Hepatocyte (in vitro differentiated cells): ENCODE measurements around the gene PRKCZ. TPM values are rescaled to one million over a fixed set of nuclear protein-coding genes. Genes with fewer than 3 reads are reported as not detected.

ENCODE experiments used
- DNase-seq: peaks from one replicate; pipeline ENCODE4 v3.0.0-alpha.2; 2016; ENCODE audit warnings: low spot score
- H2AFZ ChIP-seq: fragments of 200-600 bp; sonication (generic); 2 replicates; pipeline ENCODE4 v1.6.0; 2016; ENCODE audit warnings: antibody characterized with exemption, mild to moderate bottlenecking
- H3K27ac ChIP-seq: fragments of 200-600 bp; sonication (generic); 2 replicates; pipeline ENCODE4 v1.5.1; 2016; ENCODE audit warnings: mild to moderate bottlenecking
- H3K27me3 ChIP-seq: fragments of 200-600 bp; sonication (generic); 2 replicates; pipeline ENCODE4 v1.6.1; 2016
- H3K36me3 ChIP-seq: fragments of 200-600 bp; sonication (generic); replicated peaks from 2 replicates; pipeline ENCODE4 v1.5.1; 2016; ENCODE audit warnings: low read depth; ENCODE audit not compliant: insufficient read depth
- H3K4me1 ChIP-seq: fragments of 200-600 bp; sonication (generic); 2 replicates; pipeline ENCODE4 v1.5.1; 2016; ENCODE audit warnings: mild to moderate bottlenecking, moderate library complexity; ENCODE audit not compliant: insufficient read depth
- H3K4me2 ChIP-seq: fragments of 200-600 bp; sonication (generic); 2 replicates; pipeline ENCODE4 v1.6.0; 2016
- H3K4me3 ChIP-seq: fragments of 200-600 bp; sonication (generic); 2 replicates; pipeline ENCODE4 v1.5.1; 2016; ENCODE audit warnings: mild to moderate bottlenecking
- H3K79me2 ChIP-seq: fragments of 200-600 bp; sonication (generic); 2 replicates; pipeline ENCODE4 v1.6.0; 2017; ENCODE audit warnings: mild to moderate bottlenecking
- H3K9me2 ChIP-seq: fragments of 200-600 bp; sonication (generic); replicated peaks from 2 replicates; pipeline ENCODE4 v1.6.0; 2017; ENCODE audit warnings: mild to moderate bottlenecking; ENCODE audit not compliant: insufficient read depth
- H3K9me3 ChIP-seq: fragments of 200-600 bp; sonication (generic); 2 replicates; pipeline ENCODE4 v1.5.1; 2016; ENCODE audit warnings: low read depth, mild to moderate bottlenecking
- H4K20me1 ChIP-seq: fragments of 200-600 bp; sonication (generic); 2 replicates; pipeline ENCODE4 v1.6.0; 2016; ENCODE audit warnings: mild to moderate bottlenecking; ENCODE audit not compliant: insufficient read depth, poor library complexity, severe bottlenecking
- CTCF ChIP-seq: fragments of 200-600 bp; sonication (generic); IDR thresholded peaks from 2 replicates; pipeline ENCODE4 v1.5.1; 2016; ENCODE audit warnings: antibody characterized with exemption, mild to moderate bottlenecking; ENCODE audit not compliant: poor library complexity
- EZH2 ChIP-seq: fragments of 200-600 bp; sonication (generic); IDR thresholded peaks from 2 replicates; pipeline ENCODE4 v1.6.1; 2016; ENCODE audit warnings: antibody characterized with exemption, mild to moderate bottlenecking, borderline replicate concordance
- EZH2phosphoT487 ChIP-seq: fragments of 200-600 bp; sonication (generic); IDR thresholded peaks from one replicate; pipeline ENCODE4 v1.6.1; 2018; ENCODE audit warnings: antibody characterized with exemption, mild to moderate bottlenecking, low read depth, moderate library complexity; ENCODE audit not compliant: unreplicated experiment, severe bottlenecking
- WGBS: methylation state at CpG from one replicate; pipeline ENCODE4 v1.1.6; 2016; ENCODE audit warnings: low lambda C conversion rate; ENCODE audit errors: missing lambda C conversion rate; 5-methylcytosine and 5-hydroxymethylcytosine counted together
- polyA plus RNA-seq: library from polyadenylated mRNA; unstranded; fragments of >200 nt; fragmentation: Nextera tagmentation; extraction: Ambion mirVana; gene quantifications from 2 replicates; pipeline ENCODE4 v1.2.1, GENCODE V29; 2016
- total RNA-seq: library from RNA; depleted of rRNA; stranded (reverse); fragments of >200 nt; gene quantifications from 2 replicates; pipeline ENCODE4 v1.2.3, GENCODE V29; 2014

Gene PRKCZ
- total and polyA plus RNA-seq, 2 experiments from 2014 or later: 41.0 to 52.3 TPM

- Histone ChIP-seq H3K79me2 (no peaks in the 10 kb centered on the region), H3K4me2 (no peak overlapping the region), H3K27me3 (no peaks in the 10 kb centered on the region), H3K9me3 (no peaks in the 10 kb centered on the region), H2AFZ (no peak overlapping the region), H3K27ac (peak overlapping the region; percentile 40), H4K20me1 (no peaks in the 10 kb centered on the region), H3K4me1 (no peaks in the 10 kb centered on the region), H3K9me2 (no peaks in the 10 kb centered on the region), H3K36me3 (no peaks in the 10 kb centered on the region), H3K4me3 (no peak overlapping the region)
- TF ChIP-seq CTCF (no peak), EZH2 (no peak), EZH2phosphoT487 (no peak)
- WGBS: 93% methylated on average over 21 of the region's 34 CpGs
- DNase-seq: no peak
These were observed 110.5 kb downstream of the PRKCZ start for GRCh38 chr1:2160451-2161300.

- H3K9me2 ChIP-seq: no peaks in the 10 kb centered on the region
- 91% methylated on average over 7 of the region's 7 CpGs for WGBS
- H3K27ac ChIP-seq: no peak overlapping the region
- TF ChIP-seq EZH2: no peak
- TF ChIP-seq CTCF: no peak
- no peaks in the 10 kb centered on the region for H3K9me3 ChIP-seq
- no peak overlapping the region for H3K4me3 ChIP-seq
- no peaks in the 10 kb centered on the region for H3K36me3 ChIP-seq
- no peaks in the 10 kb centered on the region for H4K20me1 ChIP-seq
- H3K4me1 ChIP-seq: no peaks in the 10 kb centered on the region
- no peaks in the 10 kb centered on the region for H3K27me3 ChIP-seq
- H2AFZ ChIP-seq: no peak overlapping the region
- H3K79me2 ChIP-seq: no peaks in the 10 kb centered on the region
- H3K4me2 ChIP-seq: no peak overlapping the region
- DNase-seq: no peak
These were observed 113.0 kb downstream of the PRKCZ start for GRCh38 chr1:2163205-2163604.

- H3K4me2 ChIP-seq: no peak overlapping the region
- TF ChIP-seq EZH2phosphoT487 (no peak), CTCF (no peak), EZH2 (no peak)
These were observed 115.4 kb downstream of the PRKCZ start for GRCh38 chr1:2165646-2166045.

More at GRCh38 chr1:2165646-2166045, 115.4 kb downstream of the PRKCZ start:
- Histone ChIP-seq H3K79me2 (no peaks in the 10 kb centered on the region), H3K4me3 (no peak overlapping the region), H3K4me1 (no peaks in the 10 kb centered on the region), H3K27ac (no peak overlapping the region), H3K9me2 (no peaks in the 10 kb centered on the region), H3K9me3 (no peaks in the 10 kb centered on the region), H3K27me3 (no peaks in the 10 kb centered on the region), H2AFZ (no peak overlapping the region), H4K20me1 (no peaks in the 10 kb centered on the region), H3K36me3 (no peaks in the 10 kb centered on the region)
- no peak for DNase-seq
- WGBS: 90% methylated on average over 15 of the region's 19 CpGs
